Erythroblast (primary cell): ENCODE data around the gene ACSL6.

Experiments used
- GATA1 ChIP-seq: IDR thresholded peaks from 2 replicates; pipeline ENCODE4 v1.6.1; 2011; ENCODE audit warnings: low read depth, mild to moderate bottlenecking, control low read depth, low read length, moderate library complexity
- POLR2A ChIP-seq: IDR thresholded peaks from 2 replicates; pipeline ENCODE4 v1.6.1; 2011; ENCODE audit warnings: mild to moderate bottlenecking, low read length

GRCh38 chr5:132012371-132013005, 1.0 kb upstream of the ACSL6 start:
- no peak for TF ChIP-seq POLR2A
- no peak for TF ChIP-seq GATA1
